CD4-positive, CD25-positive, alpha-beta regulatory T cell (primary cell): ENCODE measurements around the gene CLEC4M. TPM values are rescaled to one million over a fixed set of nuclear protein-coding genes. Genes with fewer than 3 reads are reported as not detected.

Experiments
- ATAC-seq, 2 donors: fragments of 150-1000 bp; cut with Tn5 transposase; one replicate each; pipeline ENCODE4 v1.10.0; 2021; ENCODE audit warnings: low read depth in 2 of 2, moderate number of reproducible peaks in 2 of 2, moderate library complexity in 1 of 2
- DNase-seq, 3 donors: peaks; one replicate each; pipeline versions ENCODE4 v3.0.0 to v3.0.0-alpha.2; 2012 to 2022; ENCODE audit warnings: mixed read lengths in 1 of 3
- H3K27ac ChIP-seq: one replicate; pipeline ENCODE4 v1.7.0; 2013; ENCODE audit warnings: mild to moderate bottlenecking, low read length; ENCODE audit not compliant: insufficient read depth, poor library complexity, severe bottlenecking
- H3K27me3 ChIP-seq: one replicate; pipeline ENCODE4 v1.7.0; 2013; ENCODE audit warnings: low read length; ENCODE audit not compliant: control insufficient read depth, insufficient read depth
- H3K36me3 ChIP-seq: one replicate; pipeline ENCODE4 v1.7.0; 2013; ENCODE audit warnings: mild to moderate bottlenecking, low read length, moderate library complexity; ENCODE audit not compliant: control insufficient read depth, insufficient read depth
- H3K4me1 ChIP-seq: 2 replicates; pipeline ENCODE4 v1.7.0; 2013; ENCODE audit warnings: mild to moderate bottlenecking, low read length; ENCODE audit not compliant: insufficient read depth, control insufficient read depth, poor library complexity, severe bottlenecking
- H3K4me3 ChIP-seq: one replicate; pipeline ENCODE4 v1.7.0; 2013; ENCODE audit warnings: low read depth, mild to moderate bottlenecking, low read length, moderate library complexity
- H3K9me3 ChIP-seq, 2 experiments: 1 replicate in 1 of 2; 2 replicates in 1 of 2; pipeline ENCODE4 v1.7.0; 2013; ENCODE audit warnings: low read length in 2 of 2, mild to moderate bottlenecking in 1 of 2, moderate library complexity in 1 of 2; ENCODE audit not compliant: control insufficient read depth in 2 of 2
- H3K27ac Mint-ChIP-seq, 3 donors: one replicate each; pipeline ENCODE4 v1.8.0; 2020 to 2022; ENCODE audit warnings: mild to moderate bottlenecking in 3 of 3, mixed read lengths in 3 of 3, moderate library complexity in 2 of 3
- H3K27me3 Mint-ChIP-seq: one replicate; pipeline ENCODE4 v1.8.0; 2022; ENCODE audit warnings: mild to moderate bottlenecking, mixed read lengths
- H3K36me3 Mint-ChIP-seq: one replicate; pipeline ENCODE4 v1.8.0; 2020; ENCODE audit warnings: mixed read lengths
- H3K4me1 Mint-ChIP-seq, 4 donors: one replicate each; pipeline ENCODE4 v1.8.0; 2020 to 2022; ENCODE audit warnings: mixed read lengths in 4 of 4, mild to moderate bottlenecking in 1 of 4
- H3K4me3 Mint-ChIP-seq, 4 donors: one replicate each; pipeline ENCODE4 v1.8.0; 2020 to 2022; ENCODE audit warnings: mild to moderate bottlenecking in 4 of 4, mixed read lengths in 4 of 4, moderate library complexity in 3 of 4
- H3K9me3 Mint-ChIP-seq, 7 donors: one replicate each; pipeline ENCODE4 v1.8.0; 2020 to 2022; ENCODE audit warnings: mixed read lengths in 7 of 7, mild to moderate bottlenecking in 3 of 7, moderate library complexity in 2 of 7
- polyA plus RNA-seq, 4 donors: library from polyadenylated mRNA; unstranded; fragments of 300-500 nt; fragmentation: Illumina TruSeq; gene quantifications; one replicate each; pipeline ENCODE4 v1.2.3, GENCODE V29; 2021
- total RNA-seq: library from RNA; stranded (reverse); gene quantifications from one replicate; pipeline ENCODE4 v1.2.3, GENCODE V29; 2022

The CLEC4M gene
- total and polyA plus RNA-seq, 5 donors from 2014 or later, result 0.53 TPM; not detected in 4

GRCh38 chr19:7795555-7796161 is 32.6 kb downstream of the CLEC4M start:
- no peak for ATAC-seq
- no peak overlapping the region for H3K4me3 Mint-ChIP-seq
- H3K27ac Mint-ChIP-seq, result no peak overlapping the region

GRCh38 chr19:7799640-7800355 is 36.8 kb downstream of the CLEC4M start:
- DNase-seq (peak; percentile 42 to 57 (median 45)), ATAC-seq (no peak)
- Histone ChIP-seq H3K36me3 (no peaks in the 10 kb centered on the region), H3K9me3 (peaks cover 0 to 3% of the 10 kb centered on the region in 2 experiments), H3K27ac (no peak overlapping the region), H3K4me1 (peaks cover 8% of the 10 kb centered on the region), H3K27me3 (peaks cover 5% of the 10 kb centered on the region), H3K4me3 (no peak overlapping the region)
- H3K36me3 Mint-ChIP-seq, result no peaks in the 10 kb centered on the region
- peaks cover 0 to 10% (median 4%) of the 10 kb centered on the region in 4 donors for H3K4me1 Mint-ChIP-seq
- H3K4me3 Mint-ChIP-seq, result no peak overlapping the region
- H3K27ac Mint-ChIP-seq, result no peak overlapping the region
- H3K27me3 Mint-ChIP-seq, result peaks cover 50% of the 10 kb centered on the region
- H3K9me3 Mint-ChIP-seq, result peaks cover 0 to 1% (median 0%) of the 10 kb centered on the region in 7 donors

More at GRCh38 chr19:7795555-7796161, 32.6 kb downstream of the CLEC4M start:
- no peak for DNase-seq
- Mint-ChIP-seq H3K9me3 (peaks cover 0 to 1% (median 0%) of the 10 kb centered on the region in 7 donors), H3K4me1 (peaks cover 0 to 12% (median 4%) of the 10 kb centered on the region in 4 donors), H3K27me3 (peaks cover 38% of the 10 kb centered on the region), H3K36me3 (no peaks in the 10 kb centered on the region)
- Histone ChIP-seq H3K4me3 (no peak overlapping the region), H3K36me3 (no peaks in the 10 kb centered on the region), H3K9me3 (peaks cover 0 to 2% of the 10 kb centered on the region in 2 experiments), H3K4me1 (peaks cover 8% of the 10 kb centered on the region), H3K27me3 (peaks cover 5% of the 10 kb centered on the region), H3K27ac (no peak overlapping the region)

GRCh38 chr19:7801020-7801570 is 38.1 kb downstream of the CLEC4M start:
- ATAC-seq (no peak), DNase-seq (no peak)
- no peak overlapping the region for H3K4me3 Mint-ChIP-seq
- peaks cover 0 to 1% (median 0%) of the 10 kb centered on the region in 7 donors for H3K9me3 Mint-ChIP-seq
- peaks cover 5% of the 10 kb centered on the region for H3K27me3 ChIP-seq
- H3K4me1 Mint-ChIP-seq, result peaks cover 0 to 10% (median 4%) of the 10 kb centered on the region in 4 donors
- no peaks in the 10 kb centered on the region for H3K36me3 ChIP-seq
- H3K4me1 ChIP-seq, result peaks cover 8% of the 10 kb centered on the region
- peaks cover 51% of the 10 kb centered on the region for H3K27me3 Mint-ChIP-seq
- H3K27ac ChIP-seq, result no peak overlapping the region
- H3K4me3 ChIP-seq, result no peak overlapping the region
- no peak overlapping the region for H3K27ac Mint-ChIP-seq
- H3K36me3 Mint-ChIP-seq, result no peaks in the 10 kb centered on the region
- H3K9me3 ChIP-seq, result peaks cover 0 to 3% of the 10 kb centered on the region in 2 experiments

GRCh38 chr19:7806234-7806633 is 43.2 kb downstream of the CLEC4M start:
- no peak for ATAC-seq
- no peaks in the 10 kb centered on the region for H3K36me3 ChIP-seq
- peaks cover 5 to 9% of the 10 kb centered on the region in 2 experiments for H3K9me3 ChIP-seq
- peaks cover 5% of the 10 kb centered on the region for H3K4me1 ChIP-seq
- no peak overlapping the region for H3K4me3 ChIP-seq
- H3K27me3 Mint-ChIP-seq, result peaks cover 31% of the 10 kb centered on the region
- peaks cover 0 to 9% (median 4%) of the 10 kb centered on the region in 4 donors for H3K4me1 Mint-ChIP-seq
- peaks cover 0 to 11% (median 5%) of the 10 kb centered on the region in 7 donors for H3K9me3 Mint-ChIP-seq
- peaks cover 2% of the 10 kb centered on the region for H3K27me3 ChIP-seq
- no peak for DNase-seq
- peaks cover 5% of the 10 kb centered on the region for H3K36me3 Mint-ChIP-seq
- H3K27ac ChIP-seq, result no peak overlapping the region
- no peak overlapping the region for H3K4me3 Mint-ChIP-seq
- H3K27ac Mint-ChIP-seq, result no peak overlapping the region

- H3K36me3 ChIP-seq, result no peaks in the 10 kb centered on the region
- H3K9me3 Mint-ChIP-seq, result peaks cover 0 to 14% (median 8%) of the 10 kb centered on the region in 7 donors
- H3K9me3 ChIP-seq, result peaks cover 12 to 15% of the 10 kb centered on the region in 2 experiments
- H3K4me3 ChIP-seq, result no peak overlapping the region
- H3K4me1 Mint-ChIP-seq, result peaks cover 0 to 9% (median 4%) of the 10 kb centered on the region in 4 donors
- H3K27ac ChIP-seq, result no peak overlapping the region
- H3K36me3 Mint-ChIP-seq, result peaks cover 5% of the 10 kb centered on the region
- DNase-seq (no peak), ATAC-seq (no peak)
- H3K4me1 ChIP-seq, result peaks cover 5% of the 10 kb centered on the region
- peak overlapping the region in 1 of 3 donors; percentile 14 for H3K27ac Mint-ChIP-seq
- peaks cover 4% of the 10 kb centered on the region for H3K27me3 ChIP-seq
- H3K4me3 Mint-ChIP-seq, result no peak overlapping the region
- H3K27me3 Mint-ChIP-seq, result peaks cover 35% of the 10 kb centered on the region
These were observed 43.8 kb downstream of the CLEC4M start for GRCh38 chr19:7806876-7807275.

GRCh38 chr19:7808108-7808507 is 45.1 kb downstream of the CLEC4M start:
- Mint-ChIP-seq H3K4me3 (no peak overlapping the region), H3K27ac (peak overlapping the region in 1 of 3 donors; percentile 79), H3K4me1 (peaks cover 0 to 9% (median 4%) of the 10 kb centered on the region in 4 donors), H3K9me3 (peaks cover 0 to 19% (median 10%) of the 10 kb centered on the region in 7 donors), H3K36me3 (peaks cover 5% of the 10 kb centered on the region), H3K27me3 (peaks cover 31% of the 10 kb centered on the region)
- H3K9me3 ChIP-seq, result peaks cover 19 to 20% of the 10 kb centered on the region in 2 experiments
- H3K36me3 ChIP-seq, result no peaks in the 10 kb centered on the region
- no peak for ATAC-seq
- no peak overlapping the region for H3K27ac ChIP-seq
- H3K27me3 ChIP-seq, result peaks cover 4% of the 10 kb centered on the region
- DNase-seq, result no peak
- peaks cover 5% of the 10 kb centered on the region for H3K4me1 ChIP-seq
- no peak overlapping the region for H3K4me3 ChIP-seq

- Histone ChIP-seq H3K27me3 (peaks cover 4% of the 10 kb centered on the region), H3K36me3 (no peaks in the 10 kb centered on the region), H3K27ac (no peak overlapping the region), H3K4me3 (no peak overlapping the region), H3K4me1 (peaks cover 19% of the 10 kb centered on the region), H3K9me3 (peaks cover 19 to 20% of the 10 kb centered on the region in 2 experiments)
- no peak overlapping the region for H3K27ac Mint-ChIP-seq
- peaks cover 12% of the 10 kb centered on the region for H3K36me3 Mint-ChIP-seq
- no peak for DNase-seq
- H3K27me3 Mint-ChIP-seq, result peaks cover 23% of the 10 kb centered on the region
- peaks cover 6 to 37% (median 20%) of the 10 kb centered on the region in 4 donors for H3K4me1 Mint-ChIP-seq
- peaks cover 3 to 24% (median 13%) of the 10 kb centered on the region in 7 donors for H3K9me3 Mint-ChIP-seq
- peak overlapping the region in 1 of 4 donors; percentile 2 for H3K4me3 Mint-ChIP-seq
- ATAC-seq, result no peak
These were observed 48.9 kb downstream of the CLEC4M start for GRCh38 chr19:7811989-7812388.
